ENCODE data around the gene ADAM22. TPM values are rescaled to one million over a fixed set of nuclear protein-coding genes. Genes with fewer than 3 reads are reported as not detected.
A peak's percentile ranks its signal among the peaks of the same experiment; 100 is the strongest.

The ADAM22 gene
- total RNA-seq, 4 donors from 2014 or later = 0.53 to 2.7 (median 1.5) TPM

- 63% methylated on average over 4 of the region's 4 CpGs for WGBS
- Histone ChIP-seq H3K4me1 (no peaks in the 10 kb centered on the region), H3K4me3 (no peak overlapping the region), H3K36me3 (no peaks in the 10 kb centered on the region), H3K9me3 (no peaks in the 10 kb centered on the region), H3K27ac (no peak overlapping the region), H3K27me3 (no peaks in the 10 kb centered on the region)
- no peak for DNase-seq (ENCODE audit: low spot score in 2 of 2)
- TF ChIP-seq POLR2AphosphoS5 (IDR thresholded peaks at IDR 0.05) = no peak
- no peak for TF ChIP-seq POLR2A (IDR thresholded peaks at IDR 0.05)
- TF ChIP-seq, protein P1, sequence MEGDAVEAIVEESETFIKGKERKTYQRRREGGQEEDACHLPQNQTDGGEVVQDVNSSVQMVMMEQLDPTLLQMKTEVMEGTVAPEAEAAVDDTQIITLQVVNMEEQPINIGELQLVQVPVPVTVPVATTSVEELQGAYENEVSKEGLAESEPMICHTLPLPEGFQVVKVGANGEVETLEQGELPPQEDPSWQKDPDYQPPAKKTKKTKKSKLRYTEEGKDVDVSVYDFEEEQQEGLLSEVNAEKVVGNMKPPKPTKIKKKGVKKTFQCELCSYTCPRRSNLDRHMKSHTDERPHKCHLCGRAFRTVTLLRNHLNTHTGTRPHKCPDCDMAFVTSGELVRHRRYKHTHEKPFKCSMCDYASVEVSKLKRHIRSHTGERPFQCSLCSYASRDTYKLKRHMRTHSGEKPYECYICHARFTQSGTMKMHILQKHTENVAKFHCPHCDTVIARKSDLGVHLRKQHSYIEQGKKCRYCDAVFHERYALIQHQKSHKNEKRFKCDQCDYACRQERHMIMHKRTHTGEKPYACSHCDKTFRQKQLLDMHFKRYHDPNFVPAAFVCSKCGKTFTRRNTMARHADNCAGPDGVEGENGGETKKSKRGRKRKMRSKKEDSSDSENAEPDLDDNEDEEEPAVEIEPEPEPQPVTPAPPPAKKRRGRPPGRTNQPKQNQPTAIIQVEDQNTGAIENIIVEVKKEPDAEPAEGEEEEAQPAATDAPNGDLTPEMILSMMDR (IDR thresholded peaks at IDR 0.05) = no peak
- no peak for TF ChIP-seq EP300 (IDR thresholded peaks at IDR 0.05)
Measured at GRCh38 chr7:88106434-88106833, 172.4 kb downstream of the ADAM22 start.

GRCh38 chr7:88109612-88110011 is 175.6 kb downstream of the ADAM22 start:
- Histone ChIP-seq H3K9me3 (no peaks in the 10 kb centered on the region), H3K36me3 (no peaks in the 10 kb centered on the region), H3K27me3 (no peaks in the 10 kb centered on the region), H3K4me3 (no peak overlapping the region), H3K4me1 (no peaks in the 10 kb centered on the region), H3K27ac (no peak overlapping the region)
- DNase-seq (ENCODE audit: low spot score in 2 of 2) = no peak
- 86% methylated on average over 3 of the region's 3 CpGs for WGBS
- TF ChIP-seq EP300 (IDR thresholded peaks at IDR 0.05) (no peak), POLR2A (IDR thresholded peaks at IDR 0.05) (no peak), POLR2AphosphoS5 (IDR thresholded peaks at IDR 0.05) (no peak)
- TF ChIP-seq, protein P1 (IDR thresholded peaks at IDR 0.05) = no peak

DNA sequence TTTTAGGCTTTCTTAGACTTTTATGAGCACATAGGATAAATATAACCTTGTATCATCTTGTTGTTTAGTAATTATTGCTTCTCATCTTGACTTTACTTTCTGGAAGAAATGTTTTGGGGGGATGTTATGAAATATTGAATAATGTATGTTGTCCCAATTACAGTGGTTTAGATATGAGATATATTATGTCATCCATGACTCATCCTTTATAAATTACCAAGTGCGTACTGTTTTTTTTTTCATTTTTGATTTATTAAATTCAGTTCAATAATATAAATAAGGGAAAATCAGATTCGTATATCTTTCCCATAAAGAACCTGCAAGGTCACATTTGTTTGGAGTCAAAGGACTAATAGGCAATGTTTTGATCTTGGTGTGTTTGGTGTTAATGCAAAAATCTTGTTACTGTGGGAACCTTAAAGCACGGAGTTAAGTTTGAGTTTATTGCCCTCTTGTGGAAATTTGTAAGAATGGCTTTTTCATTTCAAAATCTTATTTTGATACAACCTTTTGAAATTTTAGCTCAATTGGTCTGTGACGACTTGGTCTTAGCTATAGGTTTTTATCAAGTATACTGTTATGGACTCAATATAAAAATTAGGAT is 177.2 kb downstream of the ADAM22 start:
- TF ChIP-seq, protein P1 (IDR thresholded peaks at IDR 0.05) = peak in 1 of 2 donors; percentile 34
- no peak for TF ChIP-seq EP300 (IDR thresholded peaks at IDR 0.05)

DNA sequence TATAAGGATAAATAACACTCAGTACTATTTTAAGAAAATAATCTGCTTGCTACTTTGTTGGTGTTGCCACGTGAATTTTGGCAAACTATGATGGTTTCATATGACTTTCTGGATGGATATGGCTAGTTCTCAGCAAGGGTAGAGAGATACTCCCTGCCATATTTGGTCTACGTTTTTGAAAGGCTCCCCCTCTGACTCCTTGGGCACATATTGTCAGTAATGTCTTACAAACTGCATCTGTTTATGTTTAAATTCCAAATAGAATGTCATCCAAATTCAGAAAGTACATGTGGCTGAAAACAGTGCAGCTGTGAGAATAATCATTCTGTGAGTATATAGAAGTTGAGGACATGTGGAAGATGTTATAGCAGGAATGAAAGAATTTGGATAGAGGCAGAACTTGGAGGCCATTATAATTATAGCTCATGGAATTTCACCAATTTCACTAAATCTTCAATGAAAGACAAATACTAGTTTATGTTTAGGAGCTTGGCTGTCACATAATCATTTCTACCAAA is 178.0 kb downstream of the ADAM22 start:
- H3K27me3 ChIP-seq = no peaks in the 10 kb centered on the region
- H3K4me1 ChIP-seq = no peaks in the 10 kb centered on the region
- TF ChIP-seq POLR2AphosphoS5 (IDR thresholded peaks at IDR 0.05) (no peak), EP300 (IDR thresholded peaks at IDR 0.05) (no peak), POLR2A (IDR thresholded peaks at IDR 0.05) (no peak)
- TF ChIP-seq, protein P1 (IDR thresholded peaks at IDR 0.05) = no peak
- H3K9me3 ChIP-seq = no peaks in the 10 kb centered on the region
- no peaks in the 10 kb centered on the region for H3K36me3 ChIP-seq
- 47% methylated on average over 2 of the region's 2 CpGs for WGBS
- DNase-seq (ENCODE audit: low spot score in 2 of 2) = no peak
- H3K4me3 ChIP-seq = no peak overlapping the region
- H3K27ac ChIP-seq = no peak overlapping the region

More for the DNA sequence above, 177.2 kb downstream of the ADAM22 start:
- H3K4me3 ChIP-seq = no peak overlapping the region
- no peaks in the 10 kb centered on the region for H3K27me3 ChIP-seq
- no peak overlapping the region for H3K27ac ChIP-seq
- DNase-seq (ENCODE audit: low spot score in 2 of 2) = no peak
- no peaks in the 10 kb centered on the region for H3K36me3 ChIP-seq
- H3K9me3 ChIP-seq = no peaks in the 10 kb centered on the region
- 16% methylated on average over 4 of the region's 4 CpGs for WGBS
- no peaks in the 10 kb centered on the region for H3K4me1 ChIP-seq

DNA sequence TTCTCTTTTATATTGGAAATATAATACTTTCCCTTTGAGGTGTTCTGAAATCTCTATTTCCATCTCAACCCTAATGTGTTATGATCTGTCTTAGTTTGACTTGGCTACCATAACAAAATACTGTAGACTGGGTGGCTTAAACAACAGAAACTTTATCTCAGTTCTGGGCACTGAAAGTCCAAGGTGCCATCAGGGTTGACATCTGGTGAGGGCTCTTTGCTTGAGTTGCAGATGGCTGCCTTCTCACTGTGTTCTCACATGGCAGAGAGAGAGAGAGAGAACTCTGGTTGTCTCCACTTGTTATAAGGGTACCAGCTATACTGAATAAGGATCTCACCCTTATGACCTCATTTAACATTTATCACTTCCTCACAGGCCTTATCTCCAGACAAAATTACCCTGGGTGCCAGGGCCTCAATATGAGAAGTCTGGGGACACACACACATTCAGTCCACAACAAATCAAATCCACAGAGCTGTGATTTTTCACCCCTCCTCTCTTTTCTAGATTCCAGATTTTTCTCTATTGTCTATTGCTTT is 181.3 kb downstream of the ADAM22 start:
- Histone ChIP-seq H3K27ac (no peak overlapping the region), H3K27me3 (no peaks in the 10 kb centered on the region), H3K4me3 (no peak overlapping the region), H3K4me1 (no peaks in the 10 kb centered on the region), H3K9me3 (no peaks in the 10 kb centered on the region), H3K36me3 (no peaks in the 10 kb centered on the region)
- TF ChIP-seq, protein P1 (IDR thresholded peaks at IDR 0.05) = no peak
- TF ChIP-seq POLR2A (IDR thresholded peaks at IDR 0.05) = no peak
- no peak for TF ChIP-seq EP300 (IDR thresholded peaks at IDR 0.05)
- no peak for TF ChIP-seq POLR2AphosphoS5 (IDR thresholded peaks at IDR 0.05)
- no peak for DNase-seq (ENCODE audit: low spot score in 2 of 2)
